Heart left ventricle (tissue), 13 donors: ENCODE data around the gene UACA.

Experiments used
- POLR2A ChIP-seq, 2 donors: fragments of 450-650 bp; IDR thresholded peaks; one replicate each; pipeline ENCODE4 v1.6.1; 2017; ENCODE audit warnings: antibody characterized with exemption in 2 of 2, mild to moderate bottlenecking in 2 of 2, moderate library complexity in 2 of 2
- TF ChIP-seq, protein P1 (sequence below), 12 donors: fragments of 200-600 bp; sonication (generic) in 4 of 12; IDR thresholded peaks; one replicate each; pipeline versions ENCODE4 v1.5.0 to v1.8.0; 2018 to 2022; ENCODE audit warnings: antibody characterized with exemption in 12 of 12, mild to moderate bottlenecking in 5 of 12
- donor health status: ischemic (EF 13 %, LVEDD 7.1; RV severe dilation, severe dysfunction).
- donor health status: DM: no; HTN: yes; CAD: no.
- donor health status: DM: no; HTN: no; CAD: no.
- donor health status: ischemic (EF 25% LVEDD 6.9; RV normal size, moderate dysfunction).
- donor health status: ischemic (EF 25% LVEDD 5.7; RV mildly dilated, moderate dysfunction).
- donor health status: ischemic (EF 35%, LVEDD 5.7; RV mildly dilated, moderate dysfunction).
- donor health status: nonischemic (EF 11% LVEDD 7.7; RV severe dilation, severe dysfunction).
- donor health status: DM: yes; HTN: yes; CAD: no.
- donor health status: PGD.
- donor health status: ischemic (EF 29% LVEDD 5.4; RV normal size, mild dysfunction).
- donor health status: nonischemic (EF 23%, LVEDD 6.1; RV moderate dilation, normal function).

DNA sequence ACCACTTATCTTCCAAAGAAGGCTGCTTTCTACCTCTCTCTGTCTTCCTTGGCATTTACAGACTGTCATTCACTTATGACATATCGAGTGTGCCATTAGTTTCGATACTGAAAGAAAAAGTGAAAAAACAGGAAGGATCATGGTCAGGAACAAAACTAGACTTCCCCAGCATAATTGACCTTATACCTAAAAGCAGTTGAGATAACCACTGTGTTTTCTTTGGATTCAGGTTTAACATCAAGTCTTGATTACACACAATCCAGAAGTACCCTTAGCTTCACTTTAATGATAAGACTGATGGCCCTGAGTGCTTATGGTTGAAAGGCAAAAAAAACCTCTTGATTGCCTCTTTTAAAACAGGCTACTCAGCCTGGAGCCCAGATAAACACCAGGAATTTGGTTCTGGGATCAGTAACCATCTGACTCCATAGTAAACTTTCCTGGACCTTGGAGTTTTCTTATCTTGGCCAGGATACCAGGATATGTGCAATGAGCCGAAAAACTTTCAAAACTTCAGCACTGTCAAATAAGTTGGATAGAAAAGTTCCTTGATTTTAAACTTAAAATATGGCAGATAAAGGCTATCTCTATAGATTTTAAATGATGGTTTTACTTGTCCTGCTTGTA lies 5.0 kb upstream of the UACA start:
- TF ChIP-seq POLR2A (IDR thresholded peaks at IDR 0.05) = no peak
- TF ChIP-seq, protein P1, sequence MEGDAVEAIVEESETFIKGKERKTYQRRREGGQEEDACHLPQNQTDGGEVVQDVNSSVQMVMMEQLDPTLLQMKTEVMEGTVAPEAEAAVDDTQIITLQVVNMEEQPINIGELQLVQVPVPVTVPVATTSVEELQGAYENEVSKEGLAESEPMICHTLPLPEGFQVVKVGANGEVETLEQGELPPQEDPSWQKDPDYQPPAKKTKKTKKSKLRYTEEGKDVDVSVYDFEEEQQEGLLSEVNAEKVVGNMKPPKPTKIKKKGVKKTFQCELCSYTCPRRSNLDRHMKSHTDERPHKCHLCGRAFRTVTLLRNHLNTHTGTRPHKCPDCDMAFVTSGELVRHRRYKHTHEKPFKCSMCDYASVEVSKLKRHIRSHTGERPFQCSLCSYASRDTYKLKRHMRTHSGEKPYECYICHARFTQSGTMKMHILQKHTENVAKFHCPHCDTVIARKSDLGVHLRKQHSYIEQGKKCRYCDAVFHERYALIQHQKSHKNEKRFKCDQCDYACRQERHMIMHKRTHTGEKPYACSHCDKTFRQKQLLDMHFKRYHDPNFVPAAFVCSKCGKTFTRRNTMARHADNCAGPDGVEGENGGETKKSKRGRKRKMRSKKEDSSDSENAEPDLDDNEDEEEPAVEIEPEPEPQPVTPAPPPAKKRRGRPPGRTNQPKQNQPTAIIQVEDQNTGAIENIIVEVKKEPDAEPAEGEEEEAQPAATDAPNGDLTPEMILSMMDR (IDR thresholded peaks at IDR 0.05) = no peak
